G401.6 (cell line): ENCODE data around the gene AIG1.
"Not testable (repeated sequence)": the region's sequence is repeated elsewhere in the genome, so short reads cannot be mapped to it uniquely, and the experiment has no call there.

Source experiments
- FAIRE-seq: peaks from 2 replicates; lab custom pipeline; 2012; peaks lifted over from hg19 to GRCh38; lab: Jason Lieb, UNC

Gene AIG1

DNA sequence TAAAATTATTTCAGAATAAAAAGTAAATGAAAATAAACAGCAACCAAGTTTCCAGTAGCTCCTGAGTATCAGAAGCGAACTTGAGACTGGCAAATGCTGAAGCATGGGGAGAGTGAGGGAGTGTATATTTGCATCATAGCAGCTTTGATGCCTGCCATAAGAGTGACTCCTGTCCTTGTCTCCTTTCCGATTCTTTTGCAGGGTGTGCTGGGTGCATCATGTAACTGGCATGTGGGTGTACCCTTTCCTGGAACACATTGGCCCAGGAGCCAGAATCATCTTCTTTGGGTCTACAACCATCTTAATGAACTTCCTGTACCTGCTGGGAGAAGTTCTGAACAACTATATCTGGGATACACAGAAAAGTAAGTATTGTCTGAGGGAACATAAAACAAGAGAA is 272.4 kb downstream of the AIG1 start:
- no peak for FAIRE-seq

DNA sequence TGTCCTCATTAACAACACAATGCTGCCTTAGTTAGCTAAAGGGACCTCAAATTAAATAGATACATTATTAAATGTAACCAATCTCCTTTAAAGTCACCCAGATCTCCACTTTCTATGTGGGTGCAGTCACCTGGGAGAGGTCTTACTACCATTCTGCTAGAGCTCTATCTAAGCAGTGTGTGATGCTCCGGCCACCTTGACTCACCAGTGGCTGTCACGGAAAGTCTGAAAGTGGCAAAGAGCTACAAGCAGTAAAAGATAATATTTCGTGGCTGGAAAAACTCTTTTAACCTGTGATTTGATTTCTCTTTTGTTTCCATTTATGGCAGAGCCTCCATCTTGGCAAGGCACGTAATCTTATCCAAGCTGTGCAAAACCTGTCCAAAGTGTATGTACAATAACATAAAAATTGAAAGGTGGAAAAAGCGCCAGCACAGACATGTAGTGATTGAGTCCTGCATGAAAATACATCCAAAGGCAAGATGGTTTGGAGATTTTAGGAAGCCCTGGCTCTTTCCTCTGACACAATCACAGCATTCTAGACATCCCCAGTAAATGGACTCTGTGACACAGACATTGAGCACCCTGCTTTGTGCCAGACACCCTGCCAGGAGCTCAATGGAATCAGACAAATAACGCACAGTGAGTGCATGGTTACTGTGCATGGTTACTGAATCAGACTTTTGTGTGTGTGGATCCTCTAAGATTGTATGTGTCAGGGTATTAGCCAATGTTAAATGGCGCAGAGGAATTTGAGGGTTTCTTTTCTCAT is 273.2 kb downstream of the AIG1 start:
- FAIRE-seq = no peak

- FAIRE-seq = no peak
Observed at GRCh38 chr6:143335865-143336264, 275.2 kb downstream of the AIG1 start.

GRCh38 chr6:143336446-143337152 is 275.9 kb downstream of the AIG1 start:
- FAIRE-seq = no peak

DNA sequence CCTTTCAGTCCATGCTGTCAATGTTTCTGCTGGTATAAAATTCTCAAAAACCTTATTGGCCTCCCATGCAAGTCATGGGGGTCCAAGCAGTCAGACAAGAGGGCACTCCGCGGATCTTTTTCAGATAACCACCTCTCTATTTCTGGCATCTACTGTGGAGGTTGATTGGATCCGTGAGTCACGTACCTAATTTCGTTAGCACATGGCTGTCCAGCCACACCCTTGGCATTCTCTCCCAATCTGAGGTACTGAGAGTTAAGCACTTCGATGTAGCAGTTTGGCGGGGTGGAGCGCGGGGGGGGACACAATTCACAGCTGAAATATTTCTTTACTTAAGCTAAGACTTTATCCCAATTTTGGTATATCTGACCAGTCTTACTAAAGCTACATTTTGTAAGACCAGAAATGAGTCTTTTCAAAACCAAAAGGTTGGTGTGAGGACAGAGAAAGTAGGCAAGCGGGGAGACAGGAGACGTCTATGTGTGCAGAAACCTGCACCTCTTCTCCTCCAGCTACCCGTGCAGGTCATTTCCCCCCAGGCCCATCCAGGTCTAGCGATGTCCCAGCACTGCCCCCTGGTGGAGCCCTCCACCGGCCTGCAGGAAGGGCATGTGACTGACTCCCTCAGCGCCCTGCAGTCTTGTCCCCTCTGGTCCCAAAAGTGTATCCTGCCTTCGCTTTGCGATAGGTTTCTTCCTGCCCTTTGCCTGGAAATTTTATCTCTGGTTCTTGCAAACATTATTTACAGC is 276.7 kb downstream of the AIG1 start:
- no peak for FAIRE-seq

DNA sequence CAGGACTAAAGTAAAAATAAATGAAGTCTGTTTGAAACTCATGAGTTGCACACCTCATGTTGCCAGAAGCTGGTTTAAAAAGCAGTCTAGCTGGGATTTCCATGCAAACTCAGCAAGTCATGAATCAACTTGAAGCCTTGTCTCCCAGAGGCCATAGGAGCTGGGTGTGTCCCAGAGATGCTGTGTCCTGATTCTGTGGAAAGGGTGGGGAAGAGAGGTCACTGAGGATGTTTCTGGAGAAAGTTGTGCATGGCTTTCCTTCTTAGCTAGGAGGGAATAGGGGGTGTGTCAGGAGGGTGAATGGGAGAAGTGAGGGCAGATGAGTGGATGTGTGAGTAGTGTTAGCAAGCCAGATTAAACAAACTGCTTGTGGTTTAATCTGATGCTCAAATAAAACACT is 278.5 kb downstream of the AIG1 start:
- FAIRE-seq = no peak

DNA sequence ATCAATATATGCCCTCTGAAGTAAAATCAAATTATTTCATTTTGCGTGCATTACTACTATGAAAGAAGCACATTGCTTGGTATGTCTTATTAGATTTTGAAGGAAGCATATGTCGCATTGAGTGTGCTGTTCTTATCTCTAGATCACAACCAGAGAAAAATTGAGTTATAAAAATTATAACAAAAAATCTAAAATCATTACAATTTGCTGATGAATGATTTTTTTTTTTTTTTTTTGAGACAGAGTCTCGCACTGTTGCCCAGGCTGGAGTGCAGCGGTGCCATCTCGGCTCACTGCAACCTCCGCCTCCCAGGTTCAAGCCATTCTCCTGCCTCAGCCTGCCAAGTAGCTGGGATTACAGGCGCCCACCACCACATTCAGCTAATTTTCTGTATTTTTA is 284.8 kb downstream of the AIG1 start:
- not testable (repeated sequence) for FAIRE-seq

- no peak for FAIRE-seq
Observed at GRCh38 chr6:143346004-143346403, 285.3 kb downstream of the AIG1 start.

GRCh38 chr6:143348531-143348930 is 287.8 kb downstream of the AIG1 start:
- FAIRE-seq = no peak

- FAIRE-seq = no peak
Observed at GRCh38 chr6:143349530-143349929, 288.8 kb downstream of the AIG1 start.

- FAIRE-seq = no peak
Observed at GRCh38 chr6:143356101-143356880, 295.6 kb downstream of the AIG1 start.

DNA sequence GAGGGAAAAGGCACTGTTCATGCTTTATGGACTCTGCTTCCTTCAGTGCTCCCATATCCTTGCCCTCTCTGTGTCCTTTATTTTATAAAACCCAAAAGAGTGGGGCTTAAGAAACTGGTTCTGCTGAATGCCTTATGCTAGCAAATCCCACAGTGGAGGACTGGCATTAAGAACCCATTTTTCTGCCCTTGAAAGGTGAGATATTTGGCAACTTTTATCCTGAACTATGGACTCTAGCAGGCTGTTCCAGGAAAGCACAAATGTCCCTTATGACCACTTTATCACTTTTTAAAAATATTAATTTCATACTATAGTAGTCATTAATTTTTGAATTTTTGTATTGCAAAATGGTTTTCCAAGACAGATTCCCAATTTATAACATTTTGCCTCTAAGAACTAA is 296.5 kb downstream of the AIG1 start:
- FAIRE-seq = no peak

DNA sequence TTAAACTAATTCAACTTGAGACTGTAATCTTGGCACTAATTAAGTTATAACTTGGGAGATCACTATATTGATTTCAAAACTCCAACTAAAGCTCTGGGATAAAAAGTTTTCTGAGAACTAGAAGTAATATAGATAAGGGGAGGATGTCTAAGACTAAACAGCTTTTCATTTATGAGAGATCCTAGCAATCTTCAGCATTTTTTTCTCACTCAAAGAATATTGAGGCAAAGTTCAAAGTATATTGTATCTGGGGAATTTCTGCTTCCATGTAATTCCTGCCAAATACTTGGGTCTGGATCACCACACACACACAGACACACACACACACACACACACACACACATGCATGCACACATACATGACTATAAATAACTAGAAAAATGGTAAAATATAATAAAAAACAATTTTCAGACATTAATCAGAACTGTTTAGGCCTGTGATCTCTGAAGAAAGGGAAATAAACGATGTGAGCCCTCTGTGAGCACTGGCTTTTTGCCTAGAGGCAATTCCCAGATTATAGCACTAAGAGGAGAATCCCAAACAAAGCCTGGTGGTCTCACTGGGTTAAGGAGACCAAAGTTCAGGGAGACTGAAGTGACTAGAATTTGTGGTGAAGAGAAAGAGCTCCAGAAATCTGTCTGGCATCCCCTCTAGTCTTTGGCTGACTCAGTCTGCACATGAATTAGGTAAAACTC is 297.0 kb downstream of the AIG1 start:
- no peak for FAIRE-seq

DNA sequence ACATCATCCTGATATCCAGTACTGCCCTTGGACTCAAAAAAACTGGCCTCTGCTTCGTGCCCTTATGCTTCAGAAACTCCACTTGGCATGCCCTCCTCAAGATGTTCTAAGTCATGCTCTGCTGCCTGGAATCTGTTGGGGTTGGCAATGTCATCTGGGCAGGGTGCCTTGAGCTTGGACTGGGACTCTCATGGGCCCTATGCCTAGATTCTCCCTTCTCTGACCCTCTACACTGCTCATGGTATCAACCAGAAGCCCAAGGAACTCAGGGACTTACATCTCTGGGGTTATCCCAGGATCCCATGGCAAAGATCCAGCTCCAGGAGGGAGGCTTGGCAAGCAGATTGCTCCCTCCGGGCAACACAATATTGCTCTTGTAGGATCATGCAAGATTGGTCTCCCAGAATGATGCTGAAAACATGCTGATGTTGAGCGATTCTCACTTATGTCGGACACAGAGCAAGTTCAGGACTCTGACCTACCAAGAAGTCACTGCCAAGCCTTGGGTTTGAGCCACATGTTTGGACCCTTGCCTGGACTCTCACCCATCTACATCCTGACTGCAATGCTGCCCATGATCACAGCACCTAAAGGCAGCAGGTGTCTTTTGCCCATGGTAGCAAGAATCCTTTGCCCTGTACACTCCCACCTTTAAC is 301.0 kb downstream of the AIG1 start:
- no peak for FAIRE-seq

- FAIRE-seq = no peak
Observed at GRCh38 chr6:143362192-143362558, 301.5 kb downstream of the AIG1 start.

DNA sequence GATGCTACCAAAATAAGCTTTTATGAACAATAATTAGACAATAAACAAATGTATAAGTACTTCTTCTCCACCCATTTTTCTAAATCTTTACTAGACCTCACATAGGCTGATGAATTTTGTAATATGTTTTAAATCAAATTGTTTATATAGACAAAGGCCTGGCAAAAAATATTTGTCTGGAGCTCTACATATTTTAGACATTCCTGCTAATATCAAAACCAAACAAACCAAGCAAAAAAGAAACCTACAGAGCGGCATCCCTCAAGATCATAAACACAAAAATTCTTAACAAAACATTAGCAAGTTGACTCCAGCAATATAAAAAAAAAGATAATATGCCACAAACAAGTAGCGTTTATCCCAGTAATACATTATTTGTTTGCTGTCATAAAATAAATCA is 302.6 kb downstream of the AIG1 start:
- no peak for FAIRE-seq

GRCh38 chr6:143368426-143368825 is 307.7 kb downstream of the AIG1 start:
- no peak for FAIRE-seq

DNA sequence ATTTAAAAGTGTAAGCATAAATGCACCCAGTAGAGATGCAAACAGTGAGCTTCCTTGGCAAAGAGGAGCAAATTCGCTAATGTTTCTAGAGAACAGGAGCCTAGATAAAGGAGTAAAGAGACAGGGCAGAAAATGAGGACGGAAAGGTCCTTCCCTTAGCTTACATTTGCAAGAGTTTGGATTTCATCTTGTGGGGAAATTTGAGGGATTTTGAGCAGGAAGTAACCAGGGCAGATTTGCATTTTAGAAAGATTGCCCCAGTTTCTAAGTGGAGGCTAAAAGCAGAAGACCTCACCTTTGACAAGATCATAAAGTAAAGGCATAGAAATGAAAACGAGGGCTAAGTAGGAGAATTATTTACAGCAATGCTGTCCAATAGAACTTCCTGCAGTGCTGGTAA is 309.3 kb downstream of the AIG1 start:
- no peak for FAIRE-seq

DNA sequence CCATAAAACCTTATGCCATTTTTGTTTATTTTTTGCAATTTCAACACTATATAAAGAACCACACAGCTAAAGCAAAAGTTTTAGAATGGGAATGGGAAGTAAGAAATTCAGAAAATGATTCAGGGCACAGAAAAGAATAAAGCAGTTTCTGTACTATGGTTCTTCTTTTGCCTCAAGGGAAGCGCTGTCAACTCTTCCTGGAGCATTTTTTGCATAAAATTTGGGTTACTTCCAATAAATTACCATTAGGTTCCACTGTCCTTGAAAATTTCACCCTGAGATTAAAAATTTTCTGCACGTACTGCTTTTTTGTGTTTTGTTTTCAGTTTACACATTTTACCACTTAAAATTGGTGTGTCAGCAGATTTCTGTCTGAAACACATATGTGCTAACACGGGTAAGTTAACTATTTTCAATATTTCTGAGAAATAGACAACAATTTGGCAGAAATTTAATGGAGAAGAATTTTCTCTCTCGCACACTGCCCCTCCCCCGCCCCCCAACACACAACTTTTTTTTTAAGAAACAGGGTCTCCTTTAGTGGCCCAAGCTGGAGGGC is 310.2 kb downstream of the AIG1 start:
- no peak for FAIRE-seq

DNA sequence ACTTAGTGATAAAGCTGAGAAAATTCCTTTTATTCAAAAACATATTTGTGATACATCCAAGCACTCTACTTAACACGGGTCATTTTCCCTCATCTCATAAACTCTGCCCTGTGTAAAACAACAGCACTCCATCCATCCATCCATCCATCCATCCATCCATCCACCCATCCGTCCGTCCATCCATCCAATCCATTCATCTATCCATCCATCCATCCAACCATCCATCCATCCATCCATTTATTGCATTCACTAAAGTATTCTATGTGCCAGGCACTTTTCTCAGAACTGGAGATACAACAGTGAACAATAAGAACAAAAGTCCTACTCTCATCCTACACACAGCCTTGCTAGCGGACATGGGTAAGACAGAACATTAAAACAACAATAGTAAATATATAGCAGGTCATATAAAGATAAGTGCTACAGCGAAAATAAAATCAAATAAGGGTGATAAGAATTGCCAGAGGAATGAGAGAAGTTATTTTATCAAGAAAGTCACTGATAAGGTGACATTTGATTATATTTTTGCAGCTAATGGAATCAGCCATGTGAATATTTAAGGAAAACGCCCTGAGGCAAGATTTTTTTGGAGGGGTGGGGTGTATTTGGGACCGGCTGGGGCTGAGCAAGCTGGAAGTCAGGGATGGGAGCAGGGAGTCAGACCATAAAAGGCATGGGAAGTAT is 311.7 kb downstream of the AIG1 start:
- no peak for FAIRE-seq
